ENCODE results near the gene GSG1L.
"Not testable (repeated sequence)": the region's sequence is repeated elsewhere in the genome, so short reads cannot be mapped to it uniquely, and the experiment has no call there.

Gene GSG1L

DNA sequence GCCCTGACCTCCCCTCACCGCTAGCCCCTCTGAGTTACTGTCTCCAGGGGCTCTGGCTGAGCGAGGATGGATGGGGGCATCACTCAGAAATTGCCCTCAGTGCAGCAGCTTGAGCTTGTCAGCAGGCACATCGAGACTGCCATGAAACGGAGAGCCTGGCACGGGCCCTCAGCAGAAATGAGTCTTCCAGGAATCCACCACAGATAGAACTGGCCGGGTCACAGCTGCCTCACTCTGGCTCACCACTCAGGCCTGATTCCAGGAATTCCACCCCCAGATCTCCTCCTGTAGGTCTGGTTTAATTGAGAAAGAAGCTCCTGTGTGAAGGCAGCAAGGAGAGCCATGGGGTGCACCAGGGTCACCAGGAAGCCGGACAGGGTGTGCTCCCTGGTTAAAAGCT lies 85.5 kb downstream of the GSG1L start:
- no peak for DNase-seq

DNA sequence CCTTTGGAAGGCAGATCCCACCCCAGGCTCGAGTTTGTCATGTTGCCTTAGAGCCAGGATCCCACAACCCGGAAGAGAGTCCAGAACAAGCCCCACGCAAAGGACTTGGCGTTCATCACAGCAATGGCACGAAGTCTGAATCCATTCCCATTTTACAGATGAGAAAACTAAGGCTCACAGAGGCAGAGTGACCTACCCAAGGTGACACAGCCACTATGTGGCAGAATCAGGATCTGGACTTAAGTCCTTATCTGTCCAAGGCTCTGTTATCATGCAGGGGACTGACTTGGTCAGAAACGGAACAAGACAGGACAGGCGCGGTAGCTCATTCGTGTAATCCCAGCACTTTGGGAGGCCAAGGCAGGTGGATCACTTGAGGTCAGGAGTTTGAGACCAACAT lies 86.5 kb downstream of the GSG1L start:
- no peak for DNase-seq

DNA sequence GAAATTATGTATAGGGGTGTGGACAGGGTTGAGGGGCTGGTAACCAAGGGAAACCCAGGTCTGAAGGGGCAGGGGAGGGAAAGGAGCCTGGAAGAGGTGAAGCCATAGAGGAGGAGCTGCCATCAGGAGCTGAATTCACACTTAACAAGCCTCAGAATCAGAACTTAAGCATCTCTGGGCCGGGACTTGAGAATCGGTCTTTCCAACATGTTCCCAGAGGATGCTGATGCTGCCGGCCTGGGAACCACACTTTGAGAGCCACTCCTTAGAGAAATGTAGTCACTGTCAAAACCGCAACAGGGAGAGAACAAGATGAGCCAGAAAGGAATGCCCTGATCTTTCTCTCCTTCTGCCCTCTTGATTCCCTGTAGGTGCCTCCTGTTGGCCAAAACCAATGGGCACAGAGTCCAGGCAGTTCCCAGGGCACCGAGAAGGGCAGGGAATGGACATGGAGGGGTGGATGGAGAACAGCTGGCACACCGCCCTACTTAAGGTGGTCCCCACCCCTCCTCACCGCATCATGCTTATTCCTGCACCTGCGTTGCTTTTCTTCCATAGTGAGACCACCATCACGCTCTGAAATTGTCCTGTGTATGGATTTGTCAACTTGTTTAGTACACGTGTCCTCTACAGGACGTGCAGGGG lies 88.5 kb downstream of the GSG1L start:
- no peak for DNase-seq

DNA sequence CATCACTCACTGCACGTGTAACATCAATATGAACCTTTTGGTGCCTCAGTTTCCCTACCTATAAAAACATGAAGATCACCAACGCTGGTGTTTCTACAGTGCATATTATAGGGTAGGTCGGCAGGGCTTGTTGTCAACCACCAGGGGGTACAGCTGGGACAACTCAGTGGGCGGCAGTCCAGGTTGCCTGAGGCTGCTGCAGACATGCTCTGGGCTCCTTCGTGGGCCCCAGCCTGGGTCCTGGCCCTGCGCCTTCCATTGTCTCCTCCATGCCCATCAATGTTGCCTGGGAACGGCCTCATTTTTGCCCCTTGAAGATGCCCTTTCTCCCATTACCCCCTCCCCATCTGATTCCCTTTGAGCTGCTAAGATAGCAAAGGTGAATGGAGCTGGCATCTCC lies 89.8 kb downstream of the GSG1L start:
- no peak for DNase-seq

DNA sequence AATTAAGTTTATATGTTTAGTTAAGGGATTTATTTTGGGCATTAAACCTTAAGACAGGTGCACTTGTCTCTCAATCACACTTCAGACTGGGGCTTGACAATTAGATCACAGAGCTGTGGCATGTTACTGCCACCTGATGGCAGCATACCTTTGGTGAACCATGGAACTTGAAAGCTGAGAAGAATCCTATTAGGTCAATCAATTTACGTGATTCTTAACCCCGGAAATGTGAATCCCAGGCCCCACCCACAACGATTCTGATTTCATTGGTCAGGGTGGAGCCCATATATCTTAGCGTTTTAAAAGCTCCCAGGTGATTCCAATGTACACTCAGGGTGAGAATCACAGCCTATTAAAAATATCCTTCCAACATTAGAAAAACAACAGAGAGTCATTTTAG lies 91.0 kb downstream of the GSG1L start:
- DNase-seq, result no peak

DNA sequence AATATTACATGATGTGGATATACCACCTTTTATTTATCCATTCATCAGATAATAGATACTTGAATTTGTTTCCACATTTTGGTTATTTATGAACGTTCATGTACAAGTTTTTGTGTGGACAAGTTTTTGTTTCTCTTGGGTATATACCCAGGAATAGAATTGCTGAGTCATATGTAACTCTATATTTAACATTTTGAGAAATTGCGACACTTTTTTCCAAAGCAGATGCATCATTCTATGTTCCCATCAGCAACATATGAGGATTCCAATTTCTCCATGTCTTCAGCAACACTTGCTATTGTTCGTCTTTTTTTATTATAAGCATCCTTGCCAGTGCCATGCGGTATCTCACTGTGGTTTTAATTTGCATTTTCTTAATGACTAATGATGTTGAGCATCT lies 93.9 kb downstream of the GSG1L start:
- no peak for DNase-seq

DNA sequence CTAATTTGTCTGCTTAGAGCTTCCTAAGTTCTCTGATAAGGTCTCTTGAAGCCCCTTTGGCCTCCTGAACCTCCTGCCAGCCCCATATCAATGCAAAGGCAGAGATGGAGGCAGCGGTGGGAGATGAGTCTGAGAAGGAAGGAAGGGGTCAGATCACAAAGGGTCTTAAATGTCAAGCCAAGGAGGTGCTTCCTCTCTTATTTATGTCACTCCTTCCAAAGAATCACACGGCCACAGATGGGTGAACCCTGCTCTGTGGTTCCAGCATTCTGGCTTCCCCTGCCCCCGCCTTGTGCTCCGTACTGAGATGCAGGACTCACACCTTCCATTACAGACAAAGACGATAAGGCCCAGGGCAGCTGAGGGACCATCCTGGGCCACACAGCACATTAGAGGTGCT lies 96.3 kb downstream of the GSG1L start:
- DNase-seq, result no peak

DNA sequence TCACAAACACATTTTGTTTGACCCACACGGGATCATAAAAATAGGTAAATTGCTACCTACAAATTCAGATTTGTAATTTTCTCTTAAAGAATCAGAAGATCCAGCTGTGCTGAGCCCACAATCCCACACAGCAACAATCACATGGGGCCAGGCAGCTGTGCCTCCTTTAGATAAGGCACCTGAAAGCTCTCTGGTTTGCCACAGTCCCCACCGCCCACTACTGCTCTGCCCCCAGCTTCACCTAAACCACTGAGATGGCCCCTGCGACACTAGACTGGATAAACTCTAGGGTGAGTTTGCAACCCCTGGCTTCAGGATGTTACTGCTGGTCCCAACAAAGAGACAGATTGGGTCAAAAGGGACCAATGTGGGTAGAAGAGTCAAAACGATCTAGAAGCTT lies 96.8 kb downstream of the GSG1L start:
- DNase-seq, result no peak

DNA sequence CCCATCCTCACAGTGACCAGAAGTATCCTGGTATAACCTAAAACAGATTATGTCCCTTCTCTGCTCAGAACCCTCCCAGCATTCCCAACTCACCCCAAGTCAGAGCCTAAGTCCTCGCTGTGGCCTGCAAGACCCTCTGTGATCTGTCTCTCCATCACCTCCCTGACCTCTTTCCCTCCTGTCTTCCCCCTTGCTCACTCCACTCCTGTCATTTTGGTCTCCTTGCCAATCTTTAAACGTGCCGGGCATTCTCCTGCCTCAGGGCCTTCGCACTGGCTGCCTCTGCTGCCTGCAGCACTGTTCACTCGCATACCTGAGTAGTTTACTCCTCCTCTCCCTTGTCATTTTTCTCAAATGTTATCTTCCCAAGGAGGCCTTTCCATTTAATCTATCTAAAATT lies 97.7 kb downstream of the GSG1L start:
- DNase-seq, result no peak

DNA sequence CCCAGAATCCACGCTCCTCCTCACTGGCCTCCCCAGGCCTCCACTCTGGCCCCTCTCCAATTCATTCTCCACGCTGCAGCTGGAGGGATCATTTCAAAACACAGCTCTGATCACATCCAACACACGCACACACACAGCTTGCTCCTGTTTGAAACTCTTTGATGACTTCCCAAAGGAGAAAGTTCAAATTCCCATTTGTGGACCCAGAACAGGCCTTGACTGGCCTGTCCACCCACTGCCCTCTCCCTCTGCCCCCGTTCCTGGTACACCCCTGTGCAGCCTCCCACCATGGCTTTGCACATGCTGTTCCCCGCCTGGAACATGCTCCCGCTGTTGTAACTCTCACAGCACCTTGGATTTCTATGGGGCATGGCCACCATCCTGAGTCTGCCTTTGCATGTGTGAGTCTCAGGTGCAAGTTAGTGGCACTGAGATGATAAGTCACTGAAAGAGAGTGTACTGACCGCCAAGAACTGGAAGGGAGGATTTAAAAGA lies 100.0 kb downstream of the GSG1L start:
- no peak for DNase-seq

DNA sequence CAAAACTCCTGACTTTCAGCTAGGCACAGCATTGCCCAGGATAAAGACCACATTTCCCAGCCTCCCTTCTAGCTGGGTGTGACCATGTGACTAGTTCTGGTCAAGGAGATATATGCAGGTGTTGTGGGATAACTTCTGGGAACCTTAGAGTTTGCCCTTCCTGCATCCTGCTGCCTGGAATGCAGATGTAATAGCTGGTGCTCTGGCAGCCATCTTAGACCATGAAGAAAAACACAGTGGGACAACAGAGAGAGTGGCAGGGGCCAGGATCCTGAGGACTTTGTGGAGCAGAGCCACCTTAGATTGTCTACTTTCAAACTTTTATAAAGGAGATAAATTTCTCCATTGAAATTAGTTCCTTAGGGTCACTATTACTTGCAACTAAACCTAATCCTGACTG lies 101.3 kb downstream of the GSG1L start:
- DNase-seq, result no peak

DNA sequence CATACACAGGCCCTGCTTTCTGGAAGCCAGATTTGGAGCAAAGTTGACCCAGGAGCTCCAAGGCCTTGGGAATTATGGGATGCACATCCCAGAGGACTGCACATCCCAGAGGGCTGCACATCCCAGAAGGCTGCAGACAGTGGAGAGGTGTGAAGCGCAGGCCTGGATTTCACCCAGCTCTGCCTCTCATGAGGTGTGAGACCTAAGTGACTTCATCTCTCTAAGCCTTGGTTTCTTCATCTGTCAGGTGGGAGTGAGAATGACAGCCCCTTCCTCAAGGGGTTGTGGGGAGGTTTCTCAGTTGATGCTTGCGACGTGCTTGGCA lies 102.3 kb downstream of the GSG1L start:
- DNase-seq, result no peak

DNA sequence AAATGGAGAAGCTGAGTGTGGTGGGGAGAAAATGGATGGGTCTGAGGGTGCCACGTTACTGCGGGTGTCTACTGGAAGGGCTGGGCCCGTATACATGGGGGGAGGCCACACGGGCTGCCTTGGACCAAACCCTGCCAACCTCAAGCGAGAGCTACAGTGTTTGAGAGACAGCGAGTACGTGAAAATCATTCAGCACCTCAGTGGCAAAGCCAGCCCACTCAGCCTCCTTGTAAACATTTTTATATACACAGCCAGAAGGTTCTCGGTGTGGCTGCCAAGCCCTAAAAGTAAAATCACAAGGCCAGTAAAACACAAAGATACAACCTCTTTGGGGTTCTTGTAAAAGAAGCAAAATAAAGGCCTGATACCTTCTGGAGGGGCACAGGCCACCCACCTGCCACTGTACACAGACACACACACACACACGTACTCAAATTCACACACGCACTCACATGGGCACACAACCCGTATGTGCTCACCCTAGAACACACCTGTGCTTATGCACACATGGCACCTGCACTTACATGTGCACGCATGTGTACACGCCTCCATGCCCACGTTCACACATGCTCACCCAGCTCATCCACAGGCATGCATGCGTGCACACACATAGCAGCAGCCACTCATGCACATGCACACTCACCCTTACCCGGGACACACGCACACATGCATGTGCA lies 102.8 kb downstream of the GSG1L start:
- DNase-seq, result no peak

DNA sequence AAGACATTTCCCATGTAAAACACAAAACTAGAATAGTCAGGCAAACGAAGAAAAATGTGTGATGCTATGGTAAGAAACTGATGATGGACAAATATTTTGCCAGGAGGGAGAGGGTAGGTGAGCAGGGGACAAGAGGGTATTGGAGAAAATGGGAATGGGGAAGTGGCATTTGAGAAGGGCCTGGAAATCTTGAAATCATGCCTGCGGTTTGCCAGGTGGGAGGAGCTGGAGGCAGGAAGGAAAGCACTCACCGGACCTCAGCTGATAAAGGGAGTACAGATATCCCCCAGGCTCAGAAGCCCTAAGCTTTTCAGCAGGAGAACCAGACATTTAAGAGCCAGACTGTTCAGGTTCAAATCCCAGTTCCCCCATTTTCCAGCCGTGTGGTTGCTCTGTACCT lies 103.6 kb downstream of the GSG1L start:
- no peak for DNase-seq

DNA sequence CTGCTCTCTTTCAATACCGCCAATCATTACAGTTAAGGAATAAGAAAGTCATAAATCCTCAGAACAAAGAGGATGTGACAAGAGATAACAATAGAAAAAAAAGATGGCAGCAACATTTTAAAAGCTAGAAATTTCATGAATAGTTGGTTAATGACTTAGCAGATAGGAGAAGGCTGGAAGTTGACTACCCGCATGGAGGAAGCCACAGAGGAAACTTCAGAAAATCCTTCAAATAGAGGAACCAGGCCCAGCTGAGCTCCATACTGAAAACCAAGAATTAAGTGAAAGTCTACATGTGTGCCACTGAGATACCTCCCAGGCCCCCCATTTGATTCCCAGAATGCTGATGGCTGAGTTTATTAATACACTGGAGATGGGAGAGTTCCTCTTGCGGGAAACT lies 109.3 kb downstream of the GSG1L start:
- DNase-seq, result no peak

DNA sequence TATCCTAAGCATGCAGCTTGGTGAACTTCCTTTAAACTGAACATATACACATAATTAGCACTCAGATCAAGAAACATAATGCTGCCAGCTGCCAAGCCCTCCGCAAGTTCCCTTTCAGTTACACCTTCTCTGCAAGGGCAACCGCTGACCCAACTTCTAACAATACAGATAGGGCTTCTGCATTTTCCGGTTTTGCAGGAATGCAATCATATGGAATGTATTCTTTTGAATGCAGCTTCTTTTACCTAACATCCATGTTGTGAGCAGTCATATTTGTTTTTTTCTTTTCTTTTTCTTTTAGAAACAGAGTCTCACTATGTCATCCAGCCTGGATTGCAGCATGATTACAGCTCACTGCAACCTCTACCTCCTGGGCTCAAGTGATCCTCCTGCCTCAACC lies 110.7 kb downstream of the GSG1L start:
- no peak for DNase-seq

DNA sequence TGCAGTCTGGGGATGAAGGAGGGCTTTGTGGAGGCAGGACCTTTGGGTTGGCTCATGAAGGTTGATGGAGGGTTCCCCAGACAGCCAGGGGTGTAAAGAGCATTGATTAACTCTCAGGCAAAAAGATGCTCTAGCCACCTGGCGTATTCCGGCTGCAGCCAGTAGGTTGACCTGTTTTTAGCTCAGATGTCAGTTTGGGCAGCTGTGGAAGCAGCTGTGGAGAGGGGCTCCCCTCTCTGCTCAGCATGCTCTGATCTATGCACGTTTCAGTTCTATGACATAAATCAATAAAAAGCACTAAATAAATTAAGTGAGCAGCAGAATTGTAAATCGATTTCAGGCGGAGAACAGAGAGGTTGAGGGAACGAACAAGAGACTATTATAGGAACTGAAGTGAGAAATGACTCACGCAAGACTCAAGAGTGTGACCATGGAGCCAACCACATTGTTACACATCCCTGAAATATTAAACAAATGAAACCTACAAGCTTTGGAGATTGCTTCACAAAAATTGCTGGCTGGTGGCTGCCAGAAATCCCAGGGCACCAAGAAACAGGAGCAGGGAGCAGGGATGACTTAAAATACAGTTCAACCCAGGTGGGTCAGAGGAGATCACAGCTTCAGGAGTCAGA lies 111.9 kb downstream of the GSG1L start:
- no peak for DNase-seq

DNA sequence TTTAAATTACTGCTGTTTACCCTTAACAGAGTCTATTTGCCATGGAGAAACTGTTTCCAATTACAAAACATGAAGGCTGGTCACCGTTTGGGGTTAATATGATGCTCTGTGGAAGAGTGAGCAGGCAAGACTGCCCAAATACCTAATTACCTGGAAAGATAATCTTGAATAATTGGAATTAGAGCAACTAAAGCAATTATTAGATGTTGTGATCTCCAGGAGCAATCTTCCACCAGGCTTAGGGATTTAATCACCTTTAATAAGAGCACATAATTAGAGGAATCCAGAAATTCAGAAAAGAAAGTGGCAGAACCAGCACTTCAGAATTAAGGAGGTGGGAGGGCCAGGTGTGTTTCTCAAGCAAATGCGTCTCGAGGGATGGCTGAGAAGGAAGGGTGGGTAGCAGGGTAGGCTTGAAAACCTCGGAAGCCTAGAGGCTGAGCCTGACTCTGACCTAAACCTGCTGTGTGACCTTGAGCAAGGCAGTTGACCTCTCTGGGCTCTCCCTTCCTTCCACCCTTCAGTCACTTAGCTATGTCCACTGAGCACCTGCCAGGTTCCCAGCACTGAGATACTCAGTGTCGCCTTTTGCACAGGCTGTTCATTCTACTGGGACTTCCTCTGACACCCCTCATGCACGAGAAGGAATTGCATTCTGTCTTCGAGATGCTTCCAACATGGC lies 113.2 kb downstream of the GSG1L start:
- DNase-seq, result no peak

DNA sequence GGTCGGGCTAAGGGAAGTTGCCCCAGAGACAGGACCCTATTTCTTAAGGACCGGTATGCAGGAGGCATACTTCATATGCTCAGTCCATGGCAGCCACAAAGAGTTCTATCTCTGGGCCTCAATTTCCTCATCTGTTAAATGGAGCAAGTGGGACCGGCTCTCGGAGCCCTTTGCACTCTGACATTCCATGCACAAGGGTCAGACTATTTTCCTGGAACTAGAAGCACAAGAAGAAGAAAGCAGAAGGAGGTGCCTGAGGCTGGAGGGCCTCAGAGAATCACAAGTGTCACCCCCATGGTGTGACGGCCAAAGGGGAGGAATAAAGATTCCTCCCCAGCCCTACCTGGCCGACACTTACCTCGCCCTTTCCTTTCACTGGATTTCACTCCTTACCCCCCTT lies 115.8 kb downstream of the GSG1L start:
- no peak for DNase-seq

DNA sequence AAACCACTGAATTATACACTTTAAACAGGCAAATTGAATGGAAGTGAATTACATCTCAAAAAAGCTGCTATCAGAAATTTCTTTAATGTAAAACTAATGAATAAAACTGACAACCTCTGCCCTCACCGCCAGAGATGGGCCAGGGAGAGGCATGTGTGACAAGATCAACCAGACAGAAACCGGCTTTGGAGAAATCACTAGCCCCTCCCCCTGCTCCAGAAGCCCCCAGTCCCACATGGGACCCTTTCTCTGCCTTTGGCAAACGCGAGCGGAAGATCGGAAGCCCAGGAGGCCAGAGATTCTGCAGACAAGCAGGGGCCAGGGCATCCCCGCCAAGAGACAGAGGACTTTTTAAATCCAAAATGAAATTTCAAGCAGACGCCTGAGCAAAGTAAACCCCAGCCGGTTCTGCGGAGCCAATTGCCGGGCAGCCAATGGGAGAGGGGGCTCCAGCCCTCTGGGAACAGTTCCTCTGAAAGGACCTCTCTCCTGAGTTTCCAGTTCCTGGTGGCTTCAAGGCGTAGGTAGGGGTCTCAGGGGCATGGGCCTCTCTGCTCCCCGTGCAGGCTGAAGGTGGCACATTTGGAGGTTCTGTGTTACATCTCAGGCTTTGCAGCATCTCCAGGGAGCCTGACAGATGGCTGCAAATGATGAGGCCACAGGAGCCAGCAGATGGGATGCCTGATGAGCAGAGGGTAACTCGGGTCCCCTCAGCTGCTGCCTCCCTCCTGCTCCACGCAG lies 118.1 kb downstream of the GSG1L start:
- no peak for DNase-seq

DNA sequence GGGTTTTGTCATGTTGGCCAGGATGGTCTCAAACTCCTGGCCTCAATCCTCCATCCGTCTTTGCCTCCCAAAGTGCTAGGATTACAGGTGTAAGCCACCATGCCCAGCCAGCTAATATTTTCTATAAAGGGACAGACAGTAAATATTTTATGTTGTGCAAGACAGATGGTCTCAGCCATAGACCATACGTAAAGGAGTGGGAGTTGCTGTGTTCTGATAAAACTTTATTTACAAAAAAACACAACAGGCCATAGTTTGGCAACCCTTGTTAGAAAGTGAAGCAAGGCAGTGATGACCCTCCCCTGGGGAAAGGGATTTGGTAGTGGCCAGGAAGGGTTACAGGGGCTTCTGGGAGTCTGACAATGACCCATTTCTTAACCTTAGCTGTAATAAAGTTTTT lies 119.7 kb downstream of the GSG1L start:
- no peak for DNase-seq

DNA sequence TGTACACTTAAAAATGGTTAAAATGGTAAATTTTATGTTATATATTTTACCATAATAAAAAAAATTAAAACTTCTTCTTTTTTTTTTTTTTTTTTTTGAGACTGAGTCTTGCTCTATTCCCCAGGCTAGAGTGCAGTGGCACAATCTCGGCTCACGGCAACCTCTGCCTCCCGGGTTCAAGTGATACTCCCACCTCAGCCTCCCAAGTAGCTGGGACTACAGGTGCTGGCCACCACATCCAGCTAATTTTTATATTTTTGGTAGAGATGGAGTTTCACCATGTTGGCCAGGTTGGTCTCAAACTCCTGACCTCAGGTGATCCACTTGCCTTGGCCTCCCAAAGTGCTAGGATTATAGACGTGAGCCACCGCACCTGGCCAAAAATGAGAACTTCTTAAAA lies 121.4 kb downstream of the GSG1L start:
- DNase-seq, result not testable (repeated sequence)

DNA sequence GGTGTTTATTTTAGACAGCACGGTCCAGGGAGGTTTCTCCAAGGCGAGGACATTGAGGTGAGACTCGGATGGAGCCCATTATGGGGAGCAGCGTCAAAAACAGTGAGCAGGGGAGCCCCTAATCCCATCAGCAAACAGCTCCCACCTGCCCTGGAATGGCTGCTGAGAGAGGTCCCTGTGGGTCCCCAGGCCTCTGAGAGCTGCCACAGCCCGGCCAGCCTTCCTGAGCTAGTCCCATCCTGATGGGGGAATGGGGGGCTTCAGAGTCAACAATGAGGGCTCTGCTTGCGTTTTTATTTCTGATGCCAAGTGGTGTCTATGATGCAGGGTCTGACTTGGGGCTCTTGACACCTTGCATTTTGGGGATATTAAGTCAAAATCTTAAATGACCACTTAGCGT lies 128.4 kb downstream of the GSG1L start:
- no peak for DNase-seq

Measured in GOT3 (cell line).